ENCODE results near the gene EXOC4.
"Not testable (repeated sequence)": the region's sequence is repeated elsewhere in the genome, so short reads cannot be mapped to it uniquely, and the experiment has no call there.

The EXOC4 gene

DNA sequence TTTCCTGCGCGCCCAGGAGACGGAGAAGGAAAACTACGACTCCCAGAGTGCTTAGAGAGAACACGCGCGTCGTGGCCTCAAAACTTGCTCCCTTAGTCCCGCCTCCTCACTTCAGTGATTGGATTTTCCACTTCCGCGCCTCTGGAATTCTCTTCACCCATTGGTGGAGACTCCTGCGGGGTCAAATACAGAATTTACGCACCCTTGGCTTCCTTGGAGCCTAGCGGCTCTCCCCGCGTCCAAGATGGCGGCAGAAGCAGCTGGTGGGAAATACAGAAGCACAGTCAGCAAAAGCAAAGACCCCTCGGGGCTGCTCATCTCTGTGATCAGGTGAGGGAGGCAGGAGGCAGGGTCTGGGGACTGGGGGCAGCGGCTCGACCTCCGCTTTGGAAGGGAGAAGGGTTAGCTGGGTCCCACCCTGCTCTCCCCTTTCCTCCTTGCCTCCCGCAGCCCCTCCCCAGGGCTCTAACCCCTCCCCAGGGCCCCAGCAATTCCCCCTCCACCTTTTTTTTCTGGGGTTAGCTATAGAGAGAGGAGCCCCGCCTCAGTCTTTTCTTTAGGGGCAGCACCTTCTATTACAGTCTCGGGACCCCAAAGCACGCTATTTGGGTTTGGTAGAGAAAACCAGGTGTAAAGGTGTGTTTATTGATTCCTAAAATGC, at the start of gene EXOC4:
Gene EXOC4 (plus strand): TSS at position 221 of the 661 bp plus-strand sequence.
- peak within 1 kb of the TSS; percentile 74 for H3K27ac ChIP-seq
- ChIA-PET CTCF (no interaction called here), POLR2A (ENCODE audit: low non-redundant PET) (interaction anchor here (0.5 kb wide), 1 partner anchor 581 kb away, joined by 3 read pairs; no protein-coding TSS in a partner anchor)
- TF ChIP-seq, protein P1, sequence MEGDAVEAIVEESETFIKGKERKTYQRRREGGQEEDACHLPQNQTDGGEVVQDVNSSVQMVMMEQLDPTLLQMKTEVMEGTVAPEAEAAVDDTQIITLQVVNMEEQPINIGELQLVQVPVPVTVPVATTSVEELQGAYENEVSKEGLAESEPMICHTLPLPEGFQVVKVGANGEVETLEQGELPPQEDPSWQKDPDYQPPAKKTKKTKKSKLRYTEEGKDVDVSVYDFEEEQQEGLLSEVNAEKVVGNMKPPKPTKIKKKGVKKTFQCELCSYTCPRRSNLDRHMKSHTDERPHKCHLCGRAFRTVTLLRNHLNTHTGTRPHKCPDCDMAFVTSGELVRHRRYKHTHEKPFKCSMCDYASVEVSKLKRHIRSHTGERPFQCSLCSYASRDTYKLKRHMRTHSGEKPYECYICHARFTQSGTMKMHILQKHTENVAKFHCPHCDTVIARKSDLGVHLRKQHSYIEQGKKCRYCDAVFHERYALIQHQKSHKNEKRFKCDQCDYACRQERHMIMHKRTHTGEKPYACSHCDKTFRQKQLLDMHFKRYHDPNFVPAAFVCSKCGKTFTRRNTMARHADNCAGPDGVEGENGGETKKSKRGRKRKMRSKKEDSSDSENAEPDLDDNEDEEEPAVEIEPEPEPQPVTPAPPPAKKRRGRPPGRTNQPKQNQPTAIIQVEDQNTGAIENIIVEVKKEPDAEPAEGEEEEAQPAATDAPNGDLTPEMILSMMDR (conservative IDR thresholded peaks at IDR 0.05; ENCODE audit: low read depth): no peak
- peak; percentile 96 for DNase-seq (ENCODE audit: low spot score)

DNA sequence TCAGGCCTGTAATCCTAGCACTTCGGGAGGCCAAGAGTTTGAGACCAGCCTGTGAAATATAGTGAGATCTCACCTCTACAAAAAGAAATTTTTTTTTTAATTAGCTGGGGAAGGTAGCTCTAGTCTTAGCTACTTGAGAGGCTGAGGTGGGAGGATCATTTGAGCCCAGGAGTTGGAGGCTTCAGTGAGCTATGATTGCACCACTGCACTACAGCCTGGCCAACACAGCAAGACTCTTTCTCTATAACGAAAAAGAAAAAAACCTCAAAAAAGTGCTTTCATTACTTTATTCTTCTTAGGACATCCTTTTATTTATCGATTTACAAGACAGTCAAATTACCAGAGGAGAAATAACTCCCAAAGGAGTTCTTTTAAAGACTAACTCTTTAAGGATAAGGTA, 49.4 kb upstream of the EXOC4 start:
- POLR2A ChIA-PET (ENCODE audit: low non-redundant PET): no interaction called here

DNA sequence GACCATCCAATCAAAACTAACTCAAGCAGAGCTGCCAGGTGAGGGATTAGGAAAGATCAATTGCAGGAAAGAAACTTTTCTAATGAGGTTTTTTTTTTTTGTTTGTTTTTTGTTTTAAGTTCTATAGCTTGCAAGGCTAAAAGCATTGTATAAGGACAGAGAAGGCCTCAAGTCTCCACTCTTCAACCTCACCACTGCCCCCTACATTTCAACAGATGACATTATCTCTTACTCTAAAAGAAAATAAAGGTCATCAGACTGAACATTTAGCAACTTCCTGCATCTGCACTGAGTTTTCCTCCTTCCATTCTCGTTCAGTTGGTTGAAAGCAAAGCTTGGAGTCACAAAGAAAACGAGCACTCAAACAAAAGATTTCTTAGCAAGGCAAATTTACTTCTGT, 45.2 kb upstream of the EXOC4 start:
- DNase-seq (ENCODE audit: low spot score): no peak
- POLR2A ChIA-PET (ENCODE audit: low non-redundant PET): no interaction called here
- CTCF ChIA-PET: no interaction called here
- TF ChIP-seq, protein P1 (conservative IDR thresholded peaks at IDR 0.05; ENCODE audit: low read depth): no peak
- no peak overlapping the region for H3K27ac ChIP-seq

More for the DNA sequence above, 49.4 kb upstream of the EXOC4 start:
- TF ChIP-seq, protein P1 (conservative IDR thresholded peaks at IDR 0.05; ENCODE audit: low read depth): no peak
- CTCF ChIA-PET: no interaction called here
- H3K27ac ChIP-seq: no peak overlapping the region
- no peak for DNase-seq (ENCODE audit: low spot score)

DNA sequence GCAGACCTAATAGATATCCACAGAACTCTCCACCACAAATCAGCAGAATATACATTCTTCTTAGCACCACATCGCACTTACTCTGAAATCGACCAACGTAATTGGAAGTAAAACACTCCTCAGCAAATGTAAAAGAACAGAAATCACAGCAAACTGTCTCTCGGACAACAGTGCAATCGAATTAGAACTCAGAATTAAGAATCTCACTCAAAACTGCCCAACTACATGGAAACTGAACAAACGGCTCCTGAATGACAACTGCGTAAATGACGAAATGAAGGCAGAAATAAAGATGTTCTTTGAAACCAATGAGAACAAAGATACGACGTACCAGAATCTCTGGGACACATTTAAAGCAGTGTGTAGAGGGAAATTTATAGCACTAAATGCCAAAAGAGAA, 42.1 kb upstream of the EXOC4 start:
- DNase-seq (ENCODE audit: low spot score); H3K27ac ChIP-seq; POLR2A ChIA-PET (ENCODE audit: low non-redundant PET): not testable (repeated sequence)
- CTCF ChIA-PET: interaction anchor here (0.7 kb wide), 1 partner anchor 1313 kb away, joined by 4 read pairs; no protein-coding TSS in a partner anchor

DNA sequence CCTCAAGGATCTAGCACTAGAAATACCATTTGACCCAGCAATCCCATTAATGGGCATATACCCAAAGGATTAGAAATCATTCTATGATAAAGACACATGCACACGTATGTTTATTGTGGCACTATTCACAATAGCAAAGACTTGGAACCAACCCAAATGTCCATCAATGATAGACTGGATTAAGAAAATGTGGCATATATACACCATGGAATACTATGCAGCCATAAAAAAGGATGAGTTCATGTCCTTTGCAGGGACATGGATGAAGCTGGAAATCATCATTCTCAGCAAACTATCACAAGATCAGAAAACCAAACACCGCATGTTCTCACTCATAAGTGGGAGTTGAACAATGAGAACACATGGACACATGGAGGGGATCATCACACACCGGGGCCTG, 39.1 kb upstream of the EXOC4 start:
- CTCF ChIA-PET; DNase-seq (ENCODE audit: low spot score); POLR2A ChIA-PET (ENCODE audit: low non-redundant PET); H3K27ac ChIP-seq: not testable (repeated sequence)

DNA sequence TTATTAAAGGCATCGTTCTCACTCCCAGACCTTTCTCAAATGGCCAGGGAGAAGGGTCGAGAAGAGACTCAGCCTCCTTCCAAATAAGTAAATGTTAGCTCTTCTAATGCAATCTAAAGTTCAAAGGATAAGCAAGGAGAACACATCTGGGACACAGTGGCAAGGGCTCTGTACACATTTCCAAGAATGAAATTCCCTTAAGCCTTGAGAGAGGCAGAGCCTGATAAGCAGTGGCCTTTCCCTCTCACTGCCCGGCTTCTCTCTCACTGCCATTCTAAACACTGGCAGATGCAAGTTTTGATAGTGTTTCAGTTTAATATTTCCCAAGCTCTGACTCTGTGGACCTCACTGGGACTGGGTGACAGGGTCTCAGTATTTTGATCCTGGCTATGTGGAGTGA, 35.1 kb upstream of the EXOC4 start:
- H3K27ac ChIP-seq: no peak overlapping the region
- CTCF ChIA-PET: no interaction called here

DNA sequence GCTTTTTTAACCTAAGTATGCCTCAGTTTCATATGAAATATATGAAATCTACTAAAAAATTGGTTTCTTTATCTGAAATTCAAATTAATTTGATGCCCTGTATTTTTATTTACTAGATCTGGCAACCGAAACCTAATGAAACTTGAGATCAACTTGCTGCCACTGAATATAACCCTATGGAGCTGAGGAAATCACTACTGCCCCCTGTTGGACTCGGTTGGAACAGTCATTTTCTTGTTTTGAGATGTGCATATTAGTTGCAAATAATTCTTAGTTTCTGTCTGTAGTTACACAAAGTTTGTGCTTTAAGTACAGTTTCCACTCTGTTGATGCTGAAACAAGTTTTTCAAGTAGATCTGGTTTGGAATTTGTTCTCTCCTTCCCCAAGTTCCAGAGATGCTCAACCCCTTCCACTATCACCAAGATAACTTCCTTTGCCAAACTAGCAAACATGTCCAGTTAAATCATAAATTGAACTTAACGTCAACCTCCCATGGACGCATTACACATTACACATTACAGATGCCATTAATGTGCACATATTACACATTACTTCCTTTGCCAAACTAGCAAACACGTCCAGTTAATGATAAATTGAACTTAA, 22.2 kb upstream of the EXOC4 start:
- POLR2A ChIA-PET (ENCODE audit: low non-redundant PET): no interaction called here
- CTCF ChIA-PET: no interaction called here
- H3K27ac ChIP-seq: no peak overlapping the region
- no peak for DNase-seq (ENCODE audit: low spot score)
- TF ChIP-seq, protein P1 (conservative IDR thresholded peaks at IDR 0.05; ENCODE audit: low read depth): peak; percentile 27; the same call in 1 of the 2 replicates

More for the DNA sequence above, 35.1 kb upstream of the EXOC4 start:
- POLR2A ChIA-PET (ENCODE audit: low non-redundant PET): no interaction called here
- no peak for DNase-seq (ENCODE audit: low spot score)
- TF ChIP-seq, protein P1 (conservative IDR thresholded peaks at IDR 0.05; ENCODE audit: low read depth): no peak

Measured in RWPE1 (cell line).